ENCODE data around the gene CFAP61. TPM values are rescaled to one million over a fixed set of nuclear protein-coding genes. Genes with fewer than 3 reads are reported as not detected.
"Not testable (repeated sequence)": the region's sequence is repeated elsewhere in the genome, so short reads cannot be mapped to it uniquely, and the experiment has no call there.

CFAP61 gene
- total RNA-seq, 3 donors from 2014 or later: 0.33 to 2.4 (median 0.59) TPM

DNA sequence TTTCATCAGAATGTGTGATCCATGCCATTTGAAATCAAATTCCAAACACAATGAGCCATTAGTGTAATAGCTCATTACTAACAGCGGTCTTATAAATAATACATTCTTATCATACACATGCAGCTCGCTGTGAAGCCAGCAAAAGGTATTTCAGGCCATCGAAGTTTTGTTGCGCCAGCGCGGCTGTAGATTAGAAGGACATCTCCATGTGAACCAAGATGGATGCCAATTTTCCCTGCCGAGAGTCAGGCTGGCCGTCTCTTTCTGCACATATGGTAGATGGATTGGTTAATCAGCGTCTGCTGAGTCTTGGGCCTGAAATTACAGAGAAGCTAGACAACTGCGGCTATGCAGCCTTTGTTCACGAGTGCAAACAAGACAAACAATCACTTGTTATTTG lies 44.1 kb downstream of the CFAP61 start:
- Histone ChIP-seq H3K27me3 (no peaks in the 10 kb centered on the region), H3K4me1 (no peaks in the 10 kb centered on the region), H3K27ac (no peak overlapping the region), H3K36me3 (no peaks in the 10 kb centered on the region), H3K9me3 (no peaks in the 10 kb centered on the region), H3K4me3 (no peak overlapping the region)
- DNase-seq (ENCODE audit: low spot score in 2 of 2): no peak
- intact Hi-C loops (cut with DNase I; ENCODE audit: low total_unique reads): no loop called here
- TF ChIP-seq POLR2AphosphoS5 (IDR thresholded peaks at IDR 0.05) (no peak), POLR2A (IDR thresholded peaks at IDR 0.05) (no peak)
- TF ChIP-seq, protein P1, sequence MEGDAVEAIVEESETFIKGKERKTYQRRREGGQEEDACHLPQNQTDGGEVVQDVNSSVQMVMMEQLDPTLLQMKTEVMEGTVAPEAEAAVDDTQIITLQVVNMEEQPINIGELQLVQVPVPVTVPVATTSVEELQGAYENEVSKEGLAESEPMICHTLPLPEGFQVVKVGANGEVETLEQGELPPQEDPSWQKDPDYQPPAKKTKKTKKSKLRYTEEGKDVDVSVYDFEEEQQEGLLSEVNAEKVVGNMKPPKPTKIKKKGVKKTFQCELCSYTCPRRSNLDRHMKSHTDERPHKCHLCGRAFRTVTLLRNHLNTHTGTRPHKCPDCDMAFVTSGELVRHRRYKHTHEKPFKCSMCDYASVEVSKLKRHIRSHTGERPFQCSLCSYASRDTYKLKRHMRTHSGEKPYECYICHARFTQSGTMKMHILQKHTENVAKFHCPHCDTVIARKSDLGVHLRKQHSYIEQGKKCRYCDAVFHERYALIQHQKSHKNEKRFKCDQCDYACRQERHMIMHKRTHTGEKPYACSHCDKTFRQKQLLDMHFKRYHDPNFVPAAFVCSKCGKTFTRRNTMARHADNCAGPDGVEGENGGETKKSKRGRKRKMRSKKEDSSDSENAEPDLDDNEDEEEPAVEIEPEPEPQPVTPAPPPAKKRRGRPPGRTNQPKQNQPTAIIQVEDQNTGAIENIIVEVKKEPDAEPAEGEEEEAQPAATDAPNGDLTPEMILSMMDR (IDR thresholded peaks at IDR 0.05): no peak

DNA sequence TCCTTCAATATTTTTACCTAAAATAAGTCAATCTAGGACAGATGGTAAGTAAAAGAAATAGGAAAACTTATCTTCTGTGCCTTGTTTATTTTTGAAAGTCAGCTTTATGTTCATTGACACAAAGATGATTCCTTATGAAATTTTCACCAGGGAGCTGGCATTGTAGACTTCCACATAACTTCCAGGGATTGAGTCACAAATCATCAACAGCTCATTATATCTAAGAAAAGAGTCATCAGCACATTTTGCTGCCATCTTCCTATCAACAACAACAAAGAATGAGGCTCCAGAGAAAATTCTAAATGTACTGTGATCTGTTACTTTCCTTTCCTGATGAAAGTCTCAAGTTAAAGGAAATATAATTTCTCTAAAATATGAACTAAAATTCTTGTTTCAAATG lies 48.5 kb downstream of the CFAP61 start:
- Histone ChIP-seq H3K27me3 (no peaks in the 10 kb centered on the region), H3K4me1 (no peaks in the 10 kb centered on the region), H3K27ac (no peak overlapping the region), H3K4me3 (no peak overlapping the region), H3K9me3 (no peaks in the 10 kb centered on the region), H3K36me3 (no peaks in the 10 kb centered on the region)
- no peak for DNase-seq (ENCODE audit: low spot score in 2 of 2)
- intact Hi-C loops (cut with DNase I; ENCODE audit: low total_unique reads): loop anchor here (10.0 kb wide), 1 partner anchor 1036 kb away; no protein-coding TSS in a partner anchor
- TF ChIP-seq POLR2AphosphoS5 (IDR thresholded peaks at IDR 0.05) (no peak), POLR2A (IDR thresholded peaks at IDR 0.05) (no peak)
- TF ChIP-seq, protein P1 (IDR thresholded peaks at IDR 0.05): no peak

DNA sequence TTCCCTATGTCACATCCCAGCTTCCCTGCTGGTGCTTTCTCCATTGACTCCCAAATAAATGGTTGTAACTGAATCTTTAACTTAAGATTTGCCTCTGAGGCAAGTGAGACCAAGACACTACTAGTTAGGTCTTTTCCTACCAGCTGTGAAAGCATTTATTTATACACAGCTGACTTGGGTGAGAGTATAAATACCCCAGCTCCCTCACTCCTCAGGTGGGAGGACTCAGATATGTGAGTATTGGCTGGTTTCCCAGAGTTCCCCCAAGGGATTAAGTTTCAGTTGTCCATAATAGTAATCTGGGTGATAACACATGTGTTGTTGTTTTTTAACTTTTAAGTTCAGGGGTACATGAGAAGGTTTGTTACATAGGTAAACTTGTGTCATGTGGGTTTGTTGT lies 49.8 kb downstream of the CFAP61 start:
- no peaks in the 10 kb centered on the region for H3K4me1 ChIP-seq
- H3K4me3 ChIP-seq: no peak overlapping the region
- no peak overlapping the region for H3K27ac ChIP-seq
- no peaks in the 10 kb centered on the region for H3K27me3 ChIP-seq
- DNase-seq (ENCODE audit: low spot score in 2 of 2): no peak
- no peaks in the 10 kb centered on the region for H3K9me3 ChIP-seq
- H3K36me3 ChIP-seq: no peaks in the 10 kb centered on the region
- no peak for TF ChIP-seq POLR2A (IDR thresholded peaks at IDR 0.05)
- intact Hi-C loops (cut with DNase I; ENCODE audit: low total_unique reads): loop anchor here (10.0 kb wide), 1 partner anchor 1037 kb away; no protein-coding TSS in a partner anchor

DNA sequence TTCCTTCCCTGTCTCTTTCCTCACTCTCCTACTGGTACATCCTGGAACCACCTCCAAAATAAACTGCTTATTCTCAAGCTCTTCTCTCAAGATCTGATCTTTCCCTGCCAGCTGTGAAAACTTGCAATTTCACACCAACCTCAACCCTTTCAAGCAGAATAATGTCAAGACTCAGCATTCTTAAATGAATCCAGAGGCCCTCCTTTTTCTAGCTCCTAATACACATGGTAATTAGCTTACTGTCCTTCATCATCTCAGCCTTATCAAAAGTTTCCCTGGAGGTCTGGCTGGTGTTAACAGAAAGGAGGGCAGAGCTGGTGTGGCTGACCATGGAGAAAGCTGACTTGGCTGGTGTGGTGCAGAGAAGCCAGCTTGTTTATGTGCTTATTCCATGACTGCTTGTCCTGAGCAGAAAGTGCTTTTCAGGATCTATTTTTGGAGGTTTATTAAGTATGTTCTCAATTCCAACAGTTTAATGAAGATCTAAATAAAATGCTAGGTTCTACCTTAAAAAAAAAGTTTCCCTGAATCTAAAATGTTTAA lies 50.5 kb downstream of the CFAP61 start:
- intact Hi-C loops (cut with DNase I; ENCODE audit: low total_unique reads): loop anchor here (10.0 kb wide), 1 partner anchor 1038 kb away; no protein-coding TSS in a partner anchor
- H3K36me3 ChIP-seq: no peaks in the 10 kb centered on the region
- H3K27ac ChIP-seq: no peak overlapping the region
- DNase-seq (ENCODE audit: low spot score in 2 of 2): no peak
- H3K9me3 ChIP-seq: no peaks in the 10 kb centered on the region
- TF ChIP-seq POLR2A (IDR thresholded peaks at IDR 0.05): no peak
- TF ChIP-seq, protein P1 (IDR thresholded peaks at IDR 0.05): no peak
- no peak for TF ChIP-seq POLR2AphosphoS5 (IDR thresholded peaks at IDR 0.05)
- H3K4me1 ChIP-seq: no peaks in the 10 kb centered on the region
- no peaks in the 10 kb centered on the region for H3K27me3 ChIP-seq
- no peak overlapping the region for H3K4me3 ChIP-seq

DNA sequence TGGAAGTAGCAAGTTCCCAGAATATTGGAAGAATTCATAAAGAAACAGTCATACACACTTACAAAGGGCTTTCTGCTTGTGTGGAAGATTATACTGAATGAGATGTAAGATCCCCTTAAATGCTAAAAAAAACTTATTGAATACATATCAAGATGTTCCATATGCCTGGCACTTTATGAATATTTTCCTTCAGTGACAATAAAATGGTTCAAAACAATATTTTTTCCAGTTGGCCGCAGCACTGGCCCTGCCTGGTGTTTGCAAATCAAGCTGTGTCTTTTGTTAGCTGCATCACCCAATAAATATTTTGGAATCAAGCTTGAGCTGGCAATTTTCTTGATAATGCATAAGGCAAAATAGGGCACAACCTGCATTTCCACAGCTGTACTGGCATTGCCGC lies 51.2 kb downstream of the CFAP61 start:
- no peaks in the 10 kb centered on the region for H3K4me1 ChIP-seq
- intact Hi-C loops (cut with DNase I; ENCODE audit: low total_unique reads): loop anchor here (10.0 kb wide), 1 partner anchor 1039 kb away; no protein-coding TSS in a partner anchor
- no peak for DNase-seq (ENCODE audit: low spot score in 2 of 2)
- H3K36me3 ChIP-seq: no peaks in the 10 kb centered on the region
- H3K27me3 ChIP-seq: no peaks in the 10 kb centered on the region
- TF ChIP-seq POLR2AphosphoS5 (IDR thresholded peaks at IDR 0.05) (no peak), POLR2A (IDR thresholded peaks at IDR 0.05) (no peak)
- TF ChIP-seq, protein P1 (IDR thresholded peaks at IDR 0.05): no peak
- H3K27ac ChIP-seq: no peak overlapping the region
- no peaks in the 10 kb centered on the region for H3K9me3 ChIP-seq
- H3K4me3 ChIP-seq: no peak overlapping the region

DNA sequence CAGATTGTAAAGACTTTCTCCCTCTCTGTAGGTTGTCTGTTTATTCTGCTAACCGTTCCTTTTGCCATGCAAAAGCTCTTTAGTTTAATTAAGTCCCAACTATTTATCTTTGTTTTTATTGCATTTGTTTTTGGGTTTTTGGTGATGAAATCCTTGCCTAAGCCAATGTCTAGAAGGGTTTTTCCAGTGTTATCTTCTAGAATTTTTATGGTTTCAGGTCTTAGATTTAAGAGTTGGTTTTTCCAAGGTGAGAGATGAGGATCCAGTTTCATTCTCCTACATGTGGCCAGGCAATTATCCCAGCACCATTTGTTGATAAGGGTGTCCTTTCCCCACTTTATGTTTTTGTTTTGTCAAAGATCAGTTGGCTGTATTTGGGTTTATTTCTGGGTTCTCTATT lies 70.9 kb downstream of the CFAP61 start:
- H3K36me3 ChIP-seq; H3K4me1 ChIP-seq; H3K27ac ChIP-seq; DNase-seq (ENCODE audit: low spot score in 2 of 2); H3K27me3 ChIP-seq; intact Hi-C loops (cut with DNase I; ENCODE audit: low total_unique reads); H3K4me3 ChIP-seq: not testable (repeated sequence)
- peaks cover 9 to 19% of the 10 kb centered on the region in 2 donors for H3K9me3 ChIP-seq

Measured in breast epithelium (tissue), 4 donors.